ENCODE measurements around the gene BMP2.

BMP2 gene

GRCh38 chr20:6765469-6766058, 1.9 kb upstream of the BMP2 start:
- in situ Hi-C loops (cut with HindIII; ENCODE audit: low pct_ligation_motif_present, low pct_unique_long_range_greater_than_20kb, low sequenced_read_pairs), result no loop called here
- DNase-seq, result peak; percentile 50

GRCh38 chr20:6766433-6766832, 1.1 kb upstream of the BMP2 start:
- in situ Hi-C loops (cut with HindIII; ENCODE audit: low pct_ligation_motif_present, low pct_unique_long_range_greater_than_20kb, low sequenced_read_pairs), result no loop called here
- no peak for DNase-seq

- in situ Hi-C loops (cut with HindIII; ENCODE audit: low pct_ligation_motif_present, low pct_unique_long_range_greater_than_20kb, low sequenced_read_pairs), result no loop called here
- DNase-seq, result no peak
Observed at GRCh38 chr20:6767126-6767535, 355 bp upstream of the BMP2 start.

- DNase-seq, result peak; percentile 3
- in situ Hi-C loops (cut with HindIII; ENCODE audit: low pct_ligation_motif_present, low pct_unique_long_range_greater_than_20kb, low sequenced_read_pairs), result no loop called here
Observed at GRCh38 chr20:6768228-6769140, 998 bp downstream of the BMP2 start.

GRCh38 chr20:6769903-6770785, 2.7 kb downstream of the BMP2 start:
- in situ Hi-C loops (cut with HindIII; ENCODE audit: low pct_ligation_motif_present, low pct_unique_long_range_greater_than_20kb, low sequenced_read_pairs), result no loop called here

GRCh38 chr20:6770786-6771100, 3.3 kb downstream of the BMP2 start:
- in situ Hi-C loops (cut with HindIII; ENCODE audit: low pct_ligation_motif_present, low pct_unique_long_range_greater_than_20kb, low sequenced_read_pairs), result no loop called here
- no peak for DNase-seq

More at GRCh38 chr20:6769903-6770785, 2.7 kb downstream of the BMP2 start:
- peak; percentile 4 for DNase-seq

GRCh38 chr20:6780433-6781190, 13.1 kb downstream of the BMP2 start:
- in situ Hi-C loops (cut with HindIII; ENCODE audit: low pct_ligation_motif_present, low pct_unique_long_range_greater_than_20kb, low sequenced_read_pairs), result no loop called here
- DNase-seq, result no peak

- in situ Hi-C loops (cut with HindIII; ENCODE audit: low pct_ligation_motif_present, low pct_unique_long_range_greater_than_20kb, low sequenced_read_pairs), result no loop called here
Observed at GRCh38 chr20:6783752-6784151, 16.3 kb downstream of the BMP2 start.

GRCh38 chr20:6784210-6784631, 16.7 kb downstream of the BMP2 start:
- in situ Hi-C loops (cut with HindIII; ENCODE audit: low pct_ligation_motif_present, low pct_unique_long_range_greater_than_20kb, low sequenced_read_pairs), result no loop called here
- no peak for DNase-seq

More at GRCh38 chr20:6783752-6784151, 16.3 kb downstream of the BMP2 start:
- DNase-seq, result no peak

- in situ Hi-C loops (cut with HindIII; ENCODE audit: low pct_ligation_motif_present, low pct_unique_long_range_greater_than_20kb, low sequenced_read_pairs), result no loop called here
Observed at GRCh38 chr20:6784767-6785166, 17.3 kb downstream of the BMP2 start.

GRCh38 chr20:6786548-6786947, 19.1 kb downstream of the BMP2 start:
- in situ Hi-C loops (cut with HindIII; ENCODE audit: low pct_ligation_motif_present, low pct_unique_long_range_greater_than_20kb, low sequenced_read_pairs), result no loop called here
- no peak for DNase-seq

More at GRCh38 chr20:6784767-6785166, 17.3 kb downstream of the BMP2 start:
- no peak for DNase-seq

GRCh38 chr20:6792789-6793188, 25.3 kb downstream of the BMP2 start:
- in situ Hi-C loops (cut with HindIII; ENCODE audit: low pct_ligation_motif_present, low pct_unique_long_range_greater_than_20kb, low sequenced_read_pairs), result no loop called here
- no peak for DNase-seq

GRCh38 chr20:6802227-6802626, 34.7 kb downstream of the BMP2 start:
- DNase-seq, result no peak
- in situ Hi-C loops (cut with HindIII; ENCODE audit: low pct_ligation_motif_present, low pct_unique_long_range_greater_than_20kb, low sequenced_read_pairs), result no loop called here

- no peak for DNase-seq
- in situ Hi-C loops (cut with HindIII; ENCODE audit: low pct_ligation_motif_present, low pct_unique_long_range_greater_than_20kb, low sequenced_read_pairs), result no loop called here
Observed at GRCh38 chr20:6806275-6806674, 38.8 kb downstream of the BMP2 start.

GRCh38 chr20:6811262-6812035, 44.0 kb downstream of the BMP2 start:
- no peak for DNase-seq
- in situ Hi-C loops (cut with HindIII; ENCODE audit: low pct_ligation_motif_present, low pct_unique_long_range_greater_than_20kb, low sequenced_read_pairs), result no loop called here

GRCh38 chr20:6812530-6812929, 45.0 kb downstream of the BMP2 start:
- no peak for DNase-seq
- in situ Hi-C loops (cut with HindIII; ENCODE audit: low pct_ligation_motif_present, low pct_unique_long_range_greater_than_20kb, low sequenced_read_pairs), result no loop called here

- no peak for DNase-seq
- in situ Hi-C loops (cut with HindIII; ENCODE audit: low pct_ligation_motif_present, low pct_unique_long_range_greater_than_20kb, low sequenced_read_pairs), result no loop called here
Observed at GRCh38 chr20:6814945-6815344, 47.5 kb downstream of the BMP2 start.

Measured in ACHN (cell line).